Measurements from ENCODE around the gene DCST1. TPM values are rescaled to one million over a fixed set of nuclear protein-coding genes. Genes with fewer than 3 reads are reported as not detected.
A peak's percentile ranks its signal among the peaks of the same experiment; 100 is the strongest.

The DCST1 gene
- total RNA-seq, 2 donors from 2014 or later, result not detected

GRCh38 chr1:155048449-155049334 lies 15.1 kb downstream of the DCST1 start:
- H3K4me1 ChIP-seq, result peaks cover 37% of the 10 kb centered on the region
- intact Hi-C loops (cut with DNase I), result no loop called here

DNA sequence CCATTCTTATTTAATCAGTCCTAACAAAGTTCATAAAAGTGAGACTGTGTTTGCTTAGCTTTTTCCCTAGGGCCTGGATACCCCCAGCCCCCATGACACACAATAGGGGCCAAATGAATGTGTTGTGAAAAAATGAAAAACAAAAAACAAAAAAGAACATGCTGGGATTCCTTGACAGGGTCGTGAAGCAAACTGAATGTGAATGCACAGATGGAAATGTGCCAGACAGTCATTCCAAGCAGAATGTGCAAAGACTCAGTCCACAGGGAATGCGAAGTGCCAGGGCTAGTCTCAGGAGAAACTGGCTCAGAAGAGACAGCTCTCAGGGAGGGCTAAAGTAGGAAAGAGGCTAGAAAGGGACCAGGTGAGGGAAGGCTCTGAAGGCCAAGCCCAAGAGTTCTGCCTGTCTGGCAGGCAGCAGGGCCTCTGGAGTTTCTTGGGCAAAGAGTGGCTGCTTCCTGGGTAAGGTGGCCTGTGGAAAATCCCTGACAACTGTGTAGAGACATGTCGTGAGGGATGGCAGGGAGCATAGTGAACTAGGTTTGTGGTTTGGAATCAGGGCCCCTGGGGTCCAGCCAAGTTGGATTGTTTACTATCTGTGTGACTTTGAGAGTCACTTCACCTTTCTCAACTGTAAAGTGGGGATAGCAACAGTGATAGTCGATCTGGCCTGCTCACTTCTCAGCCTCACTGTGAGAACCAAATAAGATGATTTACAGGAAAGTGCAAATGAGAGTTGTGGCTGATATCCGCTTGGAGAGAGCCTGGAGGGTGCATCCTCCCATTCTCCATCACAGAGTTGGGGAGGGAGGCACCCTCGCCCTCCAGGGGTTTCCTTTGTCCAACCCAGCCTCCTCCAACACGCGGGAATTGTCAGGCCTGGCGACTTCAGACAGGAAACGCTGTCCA lies 16.3 kb downstream of the DCST1 start:
- DNase-seq, result no peak
- intact Hi-C loops (cut with DNase I), result no loop called here
- H3K9me3 ChIP-seq, result no peaks in the 10 kb centered on the region
- H3K36me3 ChIP-seq (replicated peaks in 1 of 2; ENCODE audit: insufficient read depth in 1 of 2, low read depth in 2 of 2), result no peaks in the 10 kb centered on the region
- TF ChIP-seq POLR2A (IDR thresholded peaks at IDR 0.05), result no peak
- TF ChIP-seq, protein P1, sequence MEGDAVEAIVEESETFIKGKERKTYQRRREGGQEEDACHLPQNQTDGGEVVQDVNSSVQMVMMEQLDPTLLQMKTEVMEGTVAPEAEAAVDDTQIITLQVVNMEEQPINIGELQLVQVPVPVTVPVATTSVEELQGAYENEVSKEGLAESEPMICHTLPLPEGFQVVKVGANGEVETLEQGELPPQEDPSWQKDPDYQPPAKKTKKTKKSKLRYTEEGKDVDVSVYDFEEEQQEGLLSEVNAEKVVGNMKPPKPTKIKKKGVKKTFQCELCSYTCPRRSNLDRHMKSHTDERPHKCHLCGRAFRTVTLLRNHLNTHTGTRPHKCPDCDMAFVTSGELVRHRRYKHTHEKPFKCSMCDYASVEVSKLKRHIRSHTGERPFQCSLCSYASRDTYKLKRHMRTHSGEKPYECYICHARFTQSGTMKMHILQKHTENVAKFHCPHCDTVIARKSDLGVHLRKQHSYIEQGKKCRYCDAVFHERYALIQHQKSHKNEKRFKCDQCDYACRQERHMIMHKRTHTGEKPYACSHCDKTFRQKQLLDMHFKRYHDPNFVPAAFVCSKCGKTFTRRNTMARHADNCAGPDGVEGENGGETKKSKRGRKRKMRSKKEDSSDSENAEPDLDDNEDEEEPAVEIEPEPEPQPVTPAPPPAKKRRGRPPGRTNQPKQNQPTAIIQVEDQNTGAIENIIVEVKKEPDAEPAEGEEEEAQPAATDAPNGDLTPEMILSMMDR (IDR thresholded peaks at IDR 0.05), result no peak
- peaks cover 32% of the 10 kb centered on the region for H3K4me1 ChIP-seq
- ATAC-seq, result no peak
- no peaks in the 10 kb centered on the region for H3K27me3 ChIP-seq
- 13 to 16% methylated on average over 10 of the region's 10 CpGs for WGBS, 2 donors
- peak overlapping the region; percentile 74 to 93 (median 86) for H3K27ac ChIP-seq
- H3K4me3 ChIP-seq, result peak overlapping the region in 1 of 2 donors; percentile 45

More at GRCh38 chr1:155048449-155049334, 15.1 kb downstream of the DCST1 start:
- no peaks in the 10 kb centered on the region for H3K36me3 ChIP-seq (replicated peaks in 1 of 2; ENCODE audit: insufficient read depth in 1 of 2, low read depth in 2 of 2)
- TF ChIP-seq, protein P1 (IDR thresholded peaks at IDR 0.05), result no peak
- TF ChIP-seq POLR2A (IDR thresholded peaks at IDR 0.05), result no peak
- ATAC-seq (no peak), DNase-seq (no peak)
- no peak overlapping the region for H3K4me3 ChIP-seq
- H3K9me3 ChIP-seq, result no peaks in the 10 kb centered on the region
- 78 to 87% methylated on average over 7 to 8 of the region's 8 CpGs for WGBS, 2 donors
- no peaks in the 10 kb centered on the region for H3K27me3 ChIP-seq
- H3K27ac ChIP-seq, result no peak overlapping the region

GRCh38 chr1:155050560-155051341 lies 17.1 kb downstream of the DCST1 start, which contains the start of gene ADAM15:
Gene ADAM15, plus strand, starts transcription at chr1:155051316. Its CDS starts 71 bp downstream, at chr1:155051387.
- intact Hi-C loops (cut with DNase I), result no loop called here
- Histone ChIP-seq H3K36me3 (replicated peaks in 1 of 2; ENCODE audit: insufficient read depth in 1 of 2, low read depth in 2 of 2) (no peaks in the 10 kb centered on the region), H3K4me1 (peaks cover 31% of the 10 kb centered on the region), H3K27ac (peak within 1 kb of the TSS; percentile 74 to 93 (median 86)), H3K27me3 (no peaks in the 10 kb centered on the region), H3K4me3 (peak within 1 kb of the TSS; percentile 44 to 47), H3K9me3 (no peaks in the 10 kb centered on the region)
- 0% methylated on average over 12 to 59 of the region's 99 CpGs for WGBS, 2 donors
- TF ChIP-seq, protein P1 (IDR thresholded peaks at IDR 0.05), result peak; percentile 81 to 93 (median 90)
- TF ChIP-seq POLR2A (IDR thresholded peaks at IDR 0.05), result peak; percentile 6 to 59 (median 40)
- ATAC-seq (peak; percentile 87), DNase-seq (peak; percentile 83 to 86 (median 84))

- TF ChIP-seq POLR2A (IDR thresholded peaks at IDR 0.05), result peak; percentile 34 to 61 (median 50)
- TF ChIP-seq, protein P1 (IDR thresholded peaks at IDR 0.05), result no peak
- Histone ChIP-seq H3K9me3 (no peaks in the 10 kb centered on the region), H3K4me1 (peaks cover 31% of the 10 kb centered on the region), H3K36me3 (replicated peaks in 1 of 2; ENCODE audit: insufficient read depth in 1 of 2, low read depth in 2 of 2) (no peaks in the 10 kb centered on the region), H3K27ac (peak overlapping the region; percentile 74 to 93 (median 86)), H3K27me3 (no peaks in the 10 kb centered on the region), H3K4me3 (peak overlapping the region; percentile 32 to 47)
- 0 to 2% methylated on average over 9 to 26 of the region's 31 CpGs for WGBS, 2 donors
- peak; percentile 7 for ATAC-seq
- DNase-seq, result no peak
- intact Hi-C loops (cut with DNase I), result no loop called here
These were observed 17.7 kb downstream of the DCST1 start for GRCh38 chr1:155051342-155051776.

Data from body of pancreas (tissue), 4 donors.